HG02885 (cell line): ENCODE data around the gene RAD18.

ENCODE experiments used
- ATAC-seq: cut with Tn5 transposase; IDR thresholded peaks from one replicate; pipeline ENCODE4 v1.9.1; 2021; ENCODE audit warnings: mild to moderate bottlenecking; ENCODE audit not compliant: unreplicated experiment, poor library complexity

Gene RAD18

GRCh38 chr3:8966820-8967348 lies 3.6 kb upstream of the RAD18 start:
- no peak for ATAC-seq

GRCh38 chr3:8966150-8966819 lies 3.0 kb upstream of the RAD18 start:
- no peak for ATAC-seq

GRCh38 chr3:8964436-8965370 lies 1.4 kb upstream of the RAD18 start:
- no peak for ATAC-seq

GRCh38 chr3:8962226-8962861 lies 928 bp downstream of the RAD18 start:
- ATAC-seq, result no peak

- peak; percentile 32 for ATAC-seq
Observed at GRCh38 chr3:8959668-8960067, 3.6 kb downstream of the RAD18 start.

GRCh38 chr3:8954938-8955763 lies 8.1 kb downstream of the RAD18 start:
- ATAC-seq, result peak; percentile 85

- no peak for ATAC-seq
Observed at GRCh38 chr3:8953313-8953712, 10.0 kb downstream of the RAD18 start.

GRCh38 chr3:8952130-8952529 lies 11.1 kb downstream of the RAD18 start:
- no peak for ATAC-seq

- no peak for ATAC-seq
Observed at GRCh38 chr3:8945890-8946600, 17.2 kb downstream of the RAD18 start.

GRCh38 chr3:8942746-8943488 lies 20.4 kb downstream of the RAD18 start:
- no peak for ATAC-seq

GRCh38 chr3:8942115-8942514 lies 21.2 kb downstream of the RAD18 start:
- no peak for ATAC-seq

GRCh38 chr3:8938021-8938420 lies 25.3 kb downstream of the RAD18 start:
- no peak for ATAC-seq

- ATAC-seq, result no peak
Observed at GRCh38 chr3:8937064-8938020, 25.9 kb downstream of the RAD18 start.

GRCh38 chr3:8932507-8932906 lies 30.8 kb downstream of the RAD18 start:
- no peak for ATAC-seq

GRCh38 chr3:8931342-8931741 lies 31.9 kb downstream of the RAD18 start:
- no peak for ATAC-seq

- no peak for ATAC-seq
Observed at GRCh38 chr3:8929860-8930259, 33.4 kb downstream of the RAD18 start.

- no peak for ATAC-seq
Observed at GRCh38 chr3:8914491-8914890, 48.8 kb downstream of the RAD18 start.

GRCh38 chr3:8911781-8912180 lies 51.5 kb downstream of the RAD18 start:
- ATAC-seq, result no peak
